RWPE2 (cell line): ENCODE results near the gene FAT4.
A peak's percentile ranks its signal among the peaks of the same experiment; 100 is the strongest.

ENCODE experiments used
- ATAC-seq: fragments of 200-7000 bp; cut with Tn5 transposase; 3 replicates; pipeline ENCODE4 v1.9.1; 2021; ENCODE audit warnings: low read depth
- DNase-seq: peaks from one replicate; pipeline ENCODE4 v3.0.0-alpha.2; 2020; ENCODE audit warnings: low spot score
- H3K27ac ChIP-seq: fragments of 450-650 bp; 2 replicates; pipeline ENCODE4 v1.5.1; 2017; ENCODE audit warnings: mild to moderate bottlenecking; ENCODE audit not compliant: poor library complexity, severe bottlenecking
- H3K27me3 ChIP-seq: fragments of 250-450 bp; sonication (Bioruptor Pico); 2 replicates; pipeline ENCODE4 v1.5.1; 2021; ENCODE audit warnings: mild to moderate bottlenecking, moderate library complexity; ENCODE audit not compliant: insufficient read depth, poor library complexity, severe bottlenecking
- H3K36me3 ChIP-seq: fragments of 250-450 bp; sonication (Bioruptor Pico); 2 replicates; pipeline ENCODE4 v1.5.1; 2020; ENCODE audit warnings: low read depth, mild to moderate bottlenecking, moderate library complexity
- H3K4me1 ChIP-seq: fragments of 250-450 bp; sonication (Bioruptor Pico); 2 replicates; pipeline ENCODE4 v1.5.1; 2021; ENCODE audit warnings: mild to moderate bottlenecking, moderate library complexity; ENCODE audit not compliant: insufficient read depth, poor library complexity, severe bottlenecking
- H3K4me3 ChIP-seq: fragments of 250-450 bp; sonication (Bioruptor Pico); 2 replicates; pipeline ENCODE4 v1.5.1; 2021; ENCODE audit warnings: mild to moderate bottlenecking, moderate library complexity; ENCODE audit not compliant: severe bottlenecking
- H3K9me3 ChIP-seq: fragments of 250-450 bp; sonication (Bioruptor Pico); 2 replicates; pipeline ENCODE4 v1.5.1; 2021; ENCODE audit warnings: mild to moderate bottlenecking, moderate library complexity; ENCODE audit not compliant: severe bottlenecking
- TF ChIP-seq, protein P1 (sequence below): fragments of 450-650 bp; IDR thresholded peaks from one replicate; pipeline ENCODE4 v1.5.1; 2017; ENCODE audit warnings: mild to moderate bottlenecking, moderate library complexity; ENCODE audit not compliant: poor library complexity, severe bottlenecking

The FAT4 gene

GRCh38 chr4:125323654-125324053 lies 8.9 kb downstream of the FAT4 start:
- ATAC-seq (peak; percentile 90), DNase-seq (no peak)
- no peaks in the 10 kb centered on the region for H3K36me3 ChIP-seq
- TF ChIP-seq, protein P1, sequence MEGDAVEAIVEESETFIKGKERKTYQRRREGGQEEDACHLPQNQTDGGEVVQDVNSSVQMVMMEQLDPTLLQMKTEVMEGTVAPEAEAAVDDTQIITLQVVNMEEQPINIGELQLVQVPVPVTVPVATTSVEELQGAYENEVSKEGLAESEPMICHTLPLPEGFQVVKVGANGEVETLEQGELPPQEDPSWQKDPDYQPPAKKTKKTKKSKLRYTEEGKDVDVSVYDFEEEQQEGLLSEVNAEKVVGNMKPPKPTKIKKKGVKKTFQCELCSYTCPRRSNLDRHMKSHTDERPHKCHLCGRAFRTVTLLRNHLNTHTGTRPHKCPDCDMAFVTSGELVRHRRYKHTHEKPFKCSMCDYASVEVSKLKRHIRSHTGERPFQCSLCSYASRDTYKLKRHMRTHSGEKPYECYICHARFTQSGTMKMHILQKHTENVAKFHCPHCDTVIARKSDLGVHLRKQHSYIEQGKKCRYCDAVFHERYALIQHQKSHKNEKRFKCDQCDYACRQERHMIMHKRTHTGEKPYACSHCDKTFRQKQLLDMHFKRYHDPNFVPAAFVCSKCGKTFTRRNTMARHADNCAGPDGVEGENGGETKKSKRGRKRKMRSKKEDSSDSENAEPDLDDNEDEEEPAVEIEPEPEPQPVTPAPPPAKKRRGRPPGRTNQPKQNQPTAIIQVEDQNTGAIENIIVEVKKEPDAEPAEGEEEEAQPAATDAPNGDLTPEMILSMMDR = no peak
- no peaks in the 10 kb centered on the region for H3K27me3 ChIP-seq
- H3K4me3 ChIP-seq = no peak overlapping the region
- H3K4me1 ChIP-seq = peaks cover 29% of the 10 kb centered on the region
- H3K9me3 ChIP-seq = no peaks in the 10 kb centered on the region
- H3K27ac ChIP-seq = peak overlapping the region; percentile 74

DNA sequence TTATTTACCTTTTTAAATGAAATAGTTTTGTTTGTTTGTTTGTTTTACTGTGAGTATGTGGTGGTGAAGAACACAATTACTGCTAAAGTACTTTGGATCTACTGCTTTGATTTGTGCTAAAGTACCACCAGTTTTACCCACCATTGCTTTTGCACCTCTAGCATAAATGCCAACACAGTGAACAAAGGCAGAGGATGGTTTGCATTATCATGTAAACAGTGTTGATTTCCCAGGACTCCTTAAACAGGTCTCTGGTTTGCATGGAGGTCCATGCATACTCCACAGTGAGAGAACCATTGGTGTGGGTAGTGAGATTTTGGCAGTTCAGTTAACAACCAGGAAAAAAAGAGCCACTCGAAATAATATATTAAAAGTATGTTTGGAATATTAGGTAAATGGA lies 11.0 kb downstream of the FAT4 start:
- Histone ChIP-seq H3K36me3 (no peaks in the 10 kb centered on the region), H3K4me3 (no peak overlapping the region), H3K27me3 (no peaks in the 10 kb centered on the region), H3K4me1 (peaks cover 29% of the 10 kb centered on the region), H3K9me3 (no peaks in the 10 kb centered on the region), H3K27ac (no peak overlapping the region)
- TF ChIP-seq, protein P1 = no peak
- no peak for ATAC-seq
- no peak for DNase-seq

GRCh38 chr4:125331116-125331515 lies 16.4 kb downstream of the FAT4 start:
- no peak for DNase-seq
- TF ChIP-seq, protein P1 = no peak

GRCh38 chr4:125334926-125335325 lies 20.2 kb downstream of the FAT4 start:
- no peaks in the 10 kb centered on the region for H3K36me3 ChIP-seq
- no peaks in the 10 kb centered on the region for H3K9me3 ChIP-seq
- TF ChIP-seq, protein P1 = no peak
- ATAC-seq = no peak
- no peak overlapping the region for H3K4me3 ChIP-seq
- H3K27me3 ChIP-seq = no peaks in the 10 kb centered on the region
- H3K27ac ChIP-seq = no peak overlapping the region
- no peak for DNase-seq
- H3K4me1 ChIP-seq = no peaks in the 10 kb centered on the region

More at GRCh38 chr4:125331116-125331515, 16.4 kb downstream of the FAT4 start:
- Histone ChIP-seq H3K4me1 (no peaks in the 10 kb centered on the region), H3K27me3 (no peaks in the 10 kb centered on the region), H3K9me3 (no peaks in the 10 kb centered on the region), H3K27ac (no peak overlapping the region), H3K4me3 (no peak overlapping the region), H3K36me3 (no peaks in the 10 kb centered on the region)
- ATAC-seq = no peak

DNA sequence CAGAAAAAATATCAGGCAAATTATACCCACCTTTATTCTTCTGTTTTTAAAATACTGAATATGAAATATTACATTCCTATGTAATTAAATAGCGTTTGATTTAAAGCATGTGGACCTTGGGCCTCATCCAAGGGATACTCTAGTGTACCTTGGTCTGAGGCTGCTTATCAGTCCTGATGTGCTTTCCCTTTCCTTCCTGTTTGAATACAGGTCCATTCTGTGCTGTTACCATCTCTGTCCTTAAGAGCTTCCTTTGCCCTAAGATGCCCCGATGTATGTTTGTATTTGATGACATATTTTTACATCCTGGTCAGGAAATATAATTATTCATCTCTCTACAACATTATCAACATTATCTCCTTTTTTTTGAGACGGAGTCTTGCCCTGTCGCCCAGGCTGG lies 24.1 kb downstream of the FAT4 start:
- DNase-seq (no peak), ATAC-seq (no peak)
- no peak overlapping the region for H3K27ac ChIP-seq

More for the DNA sequence above, 24.1 kb downstream of the FAT4 start:
- TF ChIP-seq, protein P1 = no peak
- Histone ChIP-seq H3K9me3 (no peaks in the 10 kb centered on the region), H3K4me1 (no peaks in the 10 kb centered on the region), H3K27me3 (no peaks in the 10 kb centered on the region), H3K36me3 (no peaks in the 10 kb centered on the region), H3K4me3 (no peak overlapping the region)
